ENCODE data around the gene CFAP299. TPM values are rescaled to one million over a fixed set of nuclear protein-coding genes. Genes with fewer than 3 reads are reported as not detected.

The CFAP299 gene
- total and polyA plus RNA-seq, 9 of the 15 experiments (the other 6 are each of a cell fraction or from before 2014, with no cell fraction given) = 0.09 to 3.0 (median 0.76) TPM

DNA sequence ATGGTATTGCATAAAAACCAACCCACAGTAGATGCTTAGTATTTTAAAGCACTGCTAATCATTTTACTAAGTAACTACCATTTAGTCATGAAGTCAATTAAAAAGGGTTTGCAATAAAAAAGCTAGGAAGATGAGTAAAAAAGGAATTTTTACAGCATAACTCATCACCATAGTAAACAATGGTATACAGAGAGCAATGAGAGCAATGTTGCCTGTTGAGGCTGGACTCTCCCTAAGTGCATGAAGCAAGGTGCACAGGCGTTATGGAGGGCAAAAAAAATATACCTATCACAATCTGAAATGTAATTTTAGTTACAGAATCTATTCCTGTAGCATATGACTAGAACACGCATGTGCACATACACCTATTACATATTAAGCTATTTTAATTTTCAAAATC lies 565.4 kb downstream of the CFAP299 start:
- Histone ChIP-seq H2AFZ (ENCODE audit: low read depth, low read length) (no peak overlapping the region), H3K36me3 (ENCODE audit: control insufficient read depth, insufficient read depth, low read length) (no peaks in the 10 kb centered on the region), H4K20me1 (replicated peaks; ENCODE audit: control insufficient read depth, insufficient read depth, low read length) (no peaks in the 10 kb centered on the region), H3K27me3 (ENCODE audit: control insufficient read depth in 2 of 2, insufficient read depth in 2 of 2, low read length in 2 of 2) (no peaks in the 10 kb centered on the region), H3K9me3 (replicated peaks; ENCODE audit: control insufficient read depth, insufficient read depth, low read depth, low read length) (no peaks in the 10 kb centered on the region), H3K4me2 (ENCODE audit: insufficient read depth, low read length) (no peak overlapping the region), H3K9me1 (ENCODE audit: control insufficient read depth, insufficient read depth, low read length) (no peaks in the 10 kb centered on the region), H3K9ac (ENCODE audit: insufficient read depth in 1 of 2, low read depth in 2 of 2, low read length in 2 of 2) (no peak overlapping the region), H3K79me2 (ENCODE audit: control insufficient read depth, insufficient read depth, low read length) (no peaks in the 10 kb centered on the region), H3K27ac (ENCODE audit: extremely low read depth, low read depth, low read length) (no peak overlapping the region), H3K4me3 (no peak overlapping the region), H3K4me1 (replicated peaks in 1 of 2; ENCODE audit: control insufficient read depth in 2 of 2, insufficient read depth in 2 of 2, low read length in 2 of 2) (no peaks in the 10 kb centered on the region)
- intact Hi-C loops (cut with micrococcal nuclease) = no loop called here
- ChIA-PET CTCF (ENCODE audit: low intra/inter-chr PET ratio) (no interaction called here), POLR2A (no interaction called here)
- in situ Hi-C loops (cut with MboI) = no loop called here
- DNase-seq (ENCODE audit: extremely low read depth in 1 of 4, low spot score in 3 of 4) = no peak
- FAIRE-seq = no peak
- BruUV-seq (replicated peaks) = no TSS peak
- ATAC-seq = no peak
- 0% methylated on average over 2 of the region's 2 CpGs for WGBS (ENCODE audit: insufficient coverage, low coverage, missing lambda C conversion rate)
- no peak for TF ChIP-seq ASH1L (IDR thresholded peaks at IDR 0.05; ENCODE audit: borderline replicate concordance, low read depth, partially characterized antibody)
- TF ChIP-seq CEBPZ (IDR thresholded peaks at IDR 0.05; ENCODE audit: borderline replicate concordance, low read depth, low read length) = no peak
- no peak for TF ChIP-seq CHD4 (IDR thresholded peaks at IDR 0.05; ENCODE audit: insufficient read depth, insufficient replicate concordance, low read depth, low read length, poor library complexity, severe bottlenecking)
- no peak for TF ChIP-seq PHF20 (IDR thresholded peaks at IDR 0.05; ENCODE audit: partially characterized antibody)
- no peak for TF ChIP-seq SP2 (IDR thresholded peaks at IDR 0.05; ENCODE audit: extremely low read depth, low read depth, low read length, poor library complexity, severe bottlenecking)
- TF ChIP-seq ZNF408 (CRISPR knock-in tag; IDR thresholded peaks at IDR 0.05; ENCODE audit: low read depth) = no peak
- TF ChIP-seq ELF4 (CRISPR knock-in tag; IDR thresholded peaks at IDR 0.05) = no peak
- no peak for TF ChIP-seq ZNF143 (CRISPR knock-in tag; IDR thresholded peaks at IDR 0.05)
- no peak for TF ChIP-seq PTBP1 (IDR thresholded peaks at IDR 0.05; ENCODE audit: low read depth, low read length)
- TF ChIP-seq KLF16 (IDR thresholded peaks at IDR 0.05) = no peak
- TF ChIP-seq ZNF316 (IDR thresholded peaks at IDR 0.05) = no peak
- TF ChIP-seq RNF2 (IDR thresholded peaks at IDR 0.05) = no peak
- no peak for TF ChIP-seq ZBTB1 (CRISPR knock-in tag; IDR thresholded peaks at IDR 0.05; ENCODE audit: borderline replicate concordance, low read depth)
- no peak for TF ChIP-seq HNRNPL (IDR thresholded peaks at IDR 0.05; ENCODE audit: low read depth, low read length)
- TF ChIP-seq ZNF592 (IDR thresholded peaks at IDR 0.05) = no peak
- no peak for TF ChIP-seq ZNF3 (CRISPR knock-in tag; IDR thresholded peaks at IDR 0.05)

Measured in K562 (cell line).